ENCODE data around the gene ABCA7. TPM values are rescaled to one million over a fixed set of nuclear protein-coding genes. Genes with fewer than 3 reads are reported as not detected.

ABCA7 gene
- total RNA-seq, 1 experiment from 2014 or later = 91.4 TPM

- no peak overlapping the region for H2AFZ ChIP-seq (ENCODE audit: low read depth, low read length, poor library complexity, severe bottlenecking)
- no peaks in the 10 kb centered on the region for H3K27me3 ChIP-seq (ENCODE audit: insufficient read depth, low read length)
- H3K79me2 ChIP-seq (ENCODE audit: insufficient read depth, low read length) = peaks cover 14% of the 10 kb centered on the region; the same call in 1 of the 2 replicates
- H3K27ac ChIP-seq (ENCODE audit: low read depth, low read length) = peak overlapping the region; percentile 78
- RAD21 ChIA-PET (ENCODE audit: low non-redundant PET in 1 of 2, low total read pairs in 2 of 2, uncharacterized antibody in 2 of 2, unreplicated experiment in 2 of 2) = interaction anchor here in 1 of 2 experiments (1.1 to 1.5 kb wide), 2 partner anchors 14 to 225 kb away, joined by 5 to 7 read pairs; no protein-coding TSS in a partner anchor
- H3K4me3 ChIP-seq (replicated peaks in 1 of 2; ENCODE audit: low read depth in 1 of 2, low read length in 2 of 2) = peak overlapping the region; percentile 91
- DNase-seq (ENCODE audit: low read depth, low spot score) (no peak), ATAC-seq (no peak)
- intact Hi-C loops (cut with micrococcal nuclease) = loop anchor here (2.0 kb wide), 1 partner anchor 15 kb away; the partner anchor contains the start of gene CNN2
- H3K4me1 ChIP-seq (ENCODE audit: control insufficient read depth in 1 of 2, insufficient read depth in 2 of 2, low read length in 2 of 2) = peaks cover 36 to 79% of the 10 kb centered on the region in 2 experiments
- H3K4me2 ChIP-seq (ENCODE audit: low read length) = peak overlapping the region; percentile 88
- CTCF ChIA-PET = interaction anchor here (1.2 kb wide), 1 partner anchor 20 kb away, joined by 4 read pairs; the partner anchor contains the start of gene RNU6-2
- no peaks in the 10 kb centered on the region for H3K9me2 ChIP-seq (ENCODE audit: insufficient read depth)
- BruUV-seq (replicated peaks) = no TSS peak
- H4K20me1 ChIP-seq (ENCODE audit: insufficient read depth) = no peaks in the 10 kb centered on the region
- TF ChIP-seq EZH2phosphoT487 (IDR thresholded peaks at IDR 0.05; ENCODE audit: borderline replicate concordance) (no peak), MAX (IDR thresholded peaks at IDR 0.05) (no peak), POLR2A (IDR thresholded peaks at IDR 0.05; ENCODE audit: borderline replicate concordance, extremely low read depth, insufficient read depth, insufficient read length) (no peak), ATF3 (IDR thresholded peaks at IDR 0.05) (no peak), SP1 (IDR thresholded peaks at IDR 0.05; ENCODE audit: low read depth) (no peak), CTCF (IDR thresholded peaks at IDR 0.05 in 2 of 3, conservative IDR thresholded peaks at IDR 0.05 in 1 of 3; ENCODE audit: borderline replicate concordance in 1 of 3, insufficient read depth in 1 of 3, low read depth in 2 of 3, low read length in 2 of 3) (no peak), ELF1 (IDR thresholded peaks at IDR 0.05; ENCODE audit: borderline replicate concordance, low read depth) (no peak)
- H3K36me3 ChIP-seq (ENCODE audit: control insufficient read depth in 1 of 2, insufficient read depth in 2 of 2, low read length in 2 of 2) = peaks cover 4 to 14% of the 10 kb centered on the region in 2 experiments; a peak in 3 of 4 replicates
- POLR2A ChIA-PET = interaction anchor here (0.6 to 7.8 kb wide), 4 partner anchors 14 to 63 kb away, joined by 3 to 85 read pairs (median 18); partner anchors contain the start of genes CNN2 and RNU6-2
- peak overlapping the region; percentile 84 for H3K9ac ChIP-seq (ENCODE audit: low read length)
- no peaks in the 10 kb centered on the region for H3K9me3 ChIP-seq (ENCODE audit: control insufficient read depth in 1 of 2, insufficient read depth in 1 of 2, low read depth in 1 of 2, low read length in 2 of 2)
These were observed 1.4 kb downstream of the ABCA7 start for GRCh38 chr19:1041272-1041834.

All from HCT116 (cell line).